Hematopoietic multipotent progenitor cell treated with erythropoietin and hydrocortisone succinate and interleukin-3 and kit ligand, for 15 days (in vitro differentiated cells): ENCODE data around the gene CD7.

Experiments
- DNase-seq: peaks from one replicate; pipeline ENCODE4 v3.0.0-alpha.2; 2015; ENCODE audit warnings: low spot score

Gene CD7

GRCh38 chr17:82328141-82328993, 11.0 kb upstream of the CD7 start:
- DNase-seq = no peak

GRCh38 chr17:82327757-82328140, 10.3 kb upstream of the CD7 start:
- DNase-seq = no peak

DNA sequence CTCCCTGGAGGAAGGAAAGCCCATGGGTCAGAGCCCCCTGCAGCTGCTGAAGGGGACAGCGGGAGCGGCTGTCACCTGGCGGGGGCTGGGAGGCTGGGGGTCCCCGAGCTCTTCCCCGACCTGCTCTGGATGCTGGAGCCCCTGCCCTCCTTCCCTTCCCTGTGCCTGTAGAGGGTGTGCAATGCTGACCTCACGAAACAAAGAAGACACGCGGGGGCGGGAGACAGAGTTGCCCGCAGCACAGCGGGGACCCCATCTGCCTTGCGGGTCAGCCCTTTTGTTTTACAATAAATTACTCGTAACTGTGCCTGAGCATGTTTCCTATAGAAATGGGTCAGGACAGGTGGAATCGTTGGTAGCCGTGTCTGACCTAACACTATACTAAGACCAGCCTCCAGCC, 9.9 kb upstream of the CD7 start:
- no peak for DNase-seq

- no peak for DNase-seq
Measured at GRCh38 chr17:82325286-82326180, 8.1 kb upstream of the CD7 start.

DNA sequence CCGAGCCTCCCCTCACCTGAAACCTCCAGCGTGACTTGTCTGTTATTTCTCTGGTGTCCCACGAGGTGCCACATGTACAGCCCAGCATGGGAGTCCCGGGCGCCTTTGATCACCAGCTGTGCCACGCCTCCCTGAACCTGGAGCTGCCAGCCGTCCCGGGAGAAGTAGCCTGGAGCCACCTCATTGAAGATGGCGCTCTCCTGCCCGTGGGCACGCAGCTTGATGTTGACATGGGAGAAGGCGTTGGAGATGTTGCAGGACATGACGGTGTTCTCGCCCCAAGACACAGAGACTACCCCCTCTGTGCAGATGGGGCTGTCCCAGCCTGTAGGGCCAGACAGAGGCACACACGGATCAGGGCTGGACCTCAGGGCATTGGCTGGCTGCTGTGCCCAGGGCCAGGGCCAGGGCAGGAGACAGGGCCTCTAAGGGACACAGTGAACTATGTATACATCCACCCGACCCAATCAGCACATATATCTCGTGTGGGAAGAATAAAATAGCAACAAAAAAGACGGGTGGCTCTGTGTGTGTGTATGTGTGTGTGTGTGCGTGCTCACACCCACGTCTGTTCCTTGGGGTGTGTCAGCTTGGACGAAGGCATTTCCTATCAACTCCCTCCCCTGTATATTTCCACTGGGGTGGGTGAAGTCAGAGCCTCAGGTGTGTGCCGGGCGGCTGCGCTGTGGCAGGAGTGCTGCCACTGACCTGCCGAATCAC, 7.3 kb upstream of the CD7 start:
- no peak for DNase-seq

DNA sequence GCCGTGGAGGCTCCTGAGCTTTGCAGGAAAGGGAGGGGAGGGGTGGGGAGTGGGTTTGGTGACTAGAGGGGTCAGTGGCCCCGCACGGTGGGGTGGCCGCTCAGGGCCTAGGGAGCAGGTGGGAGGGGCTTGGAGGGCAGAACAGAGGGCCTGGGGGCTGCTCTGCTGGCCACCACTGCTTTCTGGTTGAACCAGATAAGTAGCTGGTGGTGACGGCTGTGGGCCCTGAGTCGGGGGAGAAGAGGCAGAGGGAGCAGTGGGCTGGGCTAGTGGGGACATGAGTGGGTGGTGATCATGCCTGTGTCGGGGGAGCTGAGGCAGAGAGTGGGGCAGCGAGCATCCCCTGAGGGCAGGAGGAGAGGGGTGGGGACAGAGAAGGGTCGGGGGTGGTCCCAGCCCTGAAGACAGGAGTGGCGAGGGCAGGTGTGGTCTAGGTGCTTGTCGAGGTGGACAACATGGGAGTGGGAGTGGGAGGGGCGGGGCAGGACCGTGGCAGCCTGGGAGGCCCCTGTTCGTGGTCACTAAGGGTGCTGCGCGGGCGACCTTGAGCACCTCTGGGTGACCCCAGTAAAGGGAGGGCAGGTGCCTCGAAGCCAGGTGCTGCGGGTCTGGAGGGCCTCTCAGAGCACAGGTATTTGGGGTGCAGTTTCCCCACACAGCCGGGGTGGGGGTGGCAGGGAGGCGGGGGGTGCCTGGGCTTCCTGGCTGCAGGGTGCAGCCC, 6.3 kb upstream of the CD7 start:
- no peak for DNase-seq

DNA sequence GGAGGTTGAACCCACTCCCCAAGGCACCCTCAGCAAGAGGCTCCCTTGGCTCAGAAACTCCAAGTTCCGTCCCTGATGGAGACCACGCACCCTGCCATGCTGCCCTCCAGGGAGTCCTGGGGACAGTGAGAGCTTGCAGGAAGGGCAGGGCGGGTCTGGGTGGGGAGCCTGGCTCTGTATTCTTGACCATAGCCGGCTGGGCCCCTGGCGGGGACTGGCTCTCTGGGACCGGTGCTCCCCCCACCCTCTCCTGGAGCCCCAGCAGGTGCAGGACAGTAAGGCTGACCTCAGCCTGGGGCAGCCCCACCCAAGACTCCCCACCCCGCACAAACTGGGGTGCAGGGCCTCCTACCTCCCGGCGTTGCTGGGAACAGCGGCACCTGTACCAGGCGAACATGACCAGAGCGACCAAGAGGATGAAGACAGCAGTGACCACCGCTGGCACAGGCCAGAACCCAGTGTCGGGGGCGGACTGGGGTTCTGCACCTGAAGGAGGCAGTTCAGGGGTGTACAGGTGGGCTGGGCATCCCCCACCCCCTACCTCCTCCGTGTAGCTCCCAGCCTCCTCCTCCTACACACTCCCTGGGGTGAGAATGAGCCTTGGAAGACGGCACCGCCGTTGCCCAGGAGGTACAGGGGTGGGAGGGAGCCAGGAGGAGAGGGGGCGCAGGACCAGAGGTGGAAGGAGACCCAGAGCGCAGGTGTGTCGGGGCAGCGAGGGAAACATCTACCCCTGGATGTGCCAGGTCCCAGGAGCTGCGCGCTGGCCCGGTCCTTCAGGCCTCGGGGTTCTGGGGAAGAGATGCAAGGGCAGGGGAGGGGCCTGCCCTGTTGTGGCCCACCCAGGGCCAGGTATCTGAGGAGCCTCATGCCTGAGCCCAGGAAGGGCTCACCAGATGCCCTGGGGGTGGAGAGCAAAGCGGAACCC, 5.4 kb upstream of the CD7 start:
- no peak for DNase-seq

DNA sequence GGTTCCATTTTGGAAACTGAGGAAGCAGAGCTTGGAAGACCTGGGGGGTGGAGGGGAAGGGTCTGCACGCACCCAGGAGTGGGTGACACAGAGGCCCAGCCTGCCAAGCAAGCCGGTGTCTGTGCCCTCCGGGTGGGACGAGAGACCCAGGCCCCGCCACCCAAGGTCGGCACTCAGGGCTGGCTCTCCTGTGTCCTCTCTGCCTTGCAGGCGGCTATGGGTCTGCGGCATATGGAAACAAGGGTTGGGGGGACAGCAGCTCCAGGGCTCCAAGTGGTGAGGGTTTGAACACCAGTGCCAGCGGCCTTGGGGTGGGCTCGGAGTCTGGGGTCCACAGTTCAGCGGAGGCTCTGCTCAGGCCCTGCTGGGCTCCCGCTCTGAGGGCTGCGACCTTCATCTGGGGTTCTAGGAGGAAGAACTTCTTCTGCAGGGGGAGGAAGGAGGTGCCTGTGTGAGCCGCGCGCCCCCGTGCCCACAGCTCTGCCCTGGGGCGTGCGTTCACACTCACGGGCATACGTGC, 4.6 kb upstream of the CD7 start:
- DNase-seq = no peak

GRCh38 chr17:82320956-82321927, 3.8 kb upstream of the CD7 start:
- DNase-seq = peak; percentile 39

GRCh38 chr17:82320140-82320840, 2.9 kb upstream of the CD7 start:
- no peak for DNase-seq

DNA sequence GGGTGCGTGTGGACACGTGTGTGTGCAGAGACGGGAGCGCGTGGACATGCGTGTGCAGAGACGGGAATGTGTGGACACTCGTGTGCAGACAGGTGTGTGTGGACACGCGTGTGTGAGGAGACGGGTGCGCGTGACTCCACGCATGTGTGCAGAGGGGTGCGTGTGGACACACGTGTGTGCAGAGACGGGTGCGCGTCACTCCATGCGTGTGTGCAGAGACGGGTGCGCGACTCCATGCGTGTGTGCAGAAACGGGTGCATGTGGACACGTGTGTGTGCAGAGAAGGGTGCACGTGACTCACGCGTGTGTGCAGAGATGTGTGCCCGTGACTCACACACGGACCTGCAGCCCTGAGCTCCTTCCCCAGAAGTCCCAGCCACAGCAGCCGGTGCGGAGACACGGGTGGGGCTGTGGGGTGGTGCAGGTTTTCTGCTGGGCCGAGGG, 2.2 kb upstream of the CD7 start:
- DNase-seq = no peak

DNA sequence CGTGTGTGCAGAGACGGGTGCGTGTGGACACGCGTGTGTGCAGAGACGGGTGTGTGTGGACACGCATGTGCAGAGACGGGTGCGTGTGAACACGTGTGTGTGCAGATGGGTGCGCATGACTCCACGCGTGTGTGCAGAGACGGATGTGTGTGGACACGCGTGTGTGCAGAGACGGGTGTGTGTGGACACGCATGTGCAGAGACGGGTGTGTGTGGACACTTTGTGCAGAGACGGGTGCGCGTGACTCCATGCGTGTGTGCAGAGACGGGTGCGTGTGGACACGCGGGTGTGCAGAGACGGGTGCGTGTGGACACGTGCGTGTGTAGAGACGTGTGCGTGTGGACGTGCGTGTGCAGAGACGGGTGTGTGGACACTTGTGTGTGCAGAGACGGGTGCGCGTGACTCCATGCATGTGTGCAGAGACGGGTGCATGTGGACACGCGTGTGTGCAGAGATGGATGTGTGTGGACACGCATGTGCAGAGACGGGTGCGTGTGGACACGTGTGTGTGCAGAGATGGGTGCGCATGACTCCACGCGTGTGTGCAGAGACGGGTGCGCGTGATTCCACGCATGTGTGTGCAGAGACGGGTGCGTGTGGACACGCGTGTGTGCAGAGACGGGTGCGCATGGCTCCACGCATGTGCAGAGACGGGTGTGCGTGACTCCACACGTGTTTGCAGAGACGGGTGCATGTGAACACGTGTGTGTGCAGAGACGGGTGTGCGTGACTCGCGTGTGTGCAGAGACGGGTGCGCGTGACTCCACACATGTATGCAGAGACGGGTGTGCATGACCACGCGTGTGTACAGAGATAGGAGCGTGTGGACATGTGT, 1.6 kb upstream of the CD7 start:
- DNase-seq = no peak

DNA sequence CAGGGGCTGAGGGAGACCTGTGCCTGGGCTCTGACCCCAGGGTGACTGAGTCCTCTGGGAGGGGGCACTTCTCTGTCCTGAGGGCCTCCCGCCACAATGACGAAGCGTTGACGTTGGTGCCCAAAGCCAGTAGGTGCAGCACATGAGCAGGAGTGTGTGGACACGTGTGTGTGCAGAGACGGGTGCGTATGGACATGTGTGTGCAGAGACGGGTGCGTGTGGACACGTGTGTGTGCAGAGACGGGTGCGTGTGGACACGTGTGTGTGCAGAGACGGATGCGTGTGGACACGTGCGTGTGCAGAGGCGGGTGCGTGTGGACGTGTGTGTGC, 726 bp upstream of the CD7 start:
- no peak for DNase-seq

DNA sequence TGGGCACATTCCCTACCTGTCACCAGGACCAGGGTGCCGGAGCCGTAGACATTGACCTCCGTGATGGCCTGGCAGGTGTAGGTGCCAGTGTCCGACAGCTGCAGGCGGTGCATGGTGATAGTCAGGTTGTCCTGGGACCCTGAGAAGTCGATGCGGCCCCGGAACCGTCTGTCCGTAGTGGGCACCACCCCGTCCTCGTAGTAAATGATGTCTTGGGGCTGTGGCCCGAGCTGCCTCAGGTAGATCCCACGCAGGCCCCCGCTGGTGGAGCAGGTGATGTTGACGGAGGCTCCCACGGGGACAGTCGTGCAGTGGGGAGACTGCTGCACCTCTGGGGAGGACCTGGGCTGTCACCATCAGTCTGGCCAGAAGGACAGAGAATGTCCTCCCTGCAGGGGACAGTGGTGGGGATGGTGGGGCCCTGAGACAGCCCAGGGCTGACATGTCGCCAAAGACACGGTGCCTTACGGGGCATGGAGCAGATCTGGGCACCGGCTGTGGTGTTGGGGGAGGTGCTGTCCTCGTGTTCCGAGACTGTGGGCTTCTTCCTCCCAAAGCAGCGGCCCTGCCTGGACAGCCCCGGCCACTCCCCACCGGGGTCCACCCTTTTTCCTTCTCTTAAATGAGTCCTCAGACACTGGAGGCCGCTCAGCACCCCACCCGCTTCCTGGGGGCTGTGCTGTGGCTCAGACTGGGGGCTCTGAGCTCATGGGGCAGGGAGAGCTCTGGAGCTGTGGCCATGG, 586 bp downstream of the CD7 start:
- DNase-seq = no peak

DNA sequence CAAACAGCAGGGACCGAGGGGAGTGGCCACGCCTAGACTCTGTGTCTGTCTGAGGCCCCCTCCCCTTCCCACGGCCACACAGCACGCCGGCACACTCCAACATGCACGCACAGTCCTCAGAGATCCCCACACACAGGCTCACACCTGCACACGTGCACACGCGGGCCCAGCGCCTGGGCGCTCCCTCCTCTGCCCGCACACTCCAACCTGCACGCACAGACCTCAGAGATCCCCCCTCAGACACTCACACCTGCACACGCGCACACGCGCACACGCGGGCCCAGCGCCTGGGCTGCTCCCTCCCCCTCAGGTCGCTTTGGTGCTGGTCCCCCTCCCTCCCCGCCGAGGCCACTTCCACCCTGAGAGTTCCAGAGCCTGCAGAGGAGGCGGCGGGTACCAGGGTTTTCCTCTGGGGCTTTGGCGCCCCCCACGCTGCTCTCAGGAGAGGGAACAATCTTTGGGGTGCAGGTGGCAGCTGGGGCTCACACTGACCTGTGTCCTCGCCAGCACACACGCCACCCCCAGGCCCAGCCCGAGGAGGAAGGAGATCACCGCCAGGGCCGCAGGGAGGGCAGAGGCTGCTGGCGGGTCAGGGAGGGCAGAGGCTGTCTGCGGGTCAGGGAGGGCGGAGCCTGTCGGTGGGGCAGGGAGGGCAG, 1.6 kb downstream of the CD7 start:
- no peak for DNase-seq
